ENCODE measurements around the gene PRR33.

PRR33 gene

DNA sequence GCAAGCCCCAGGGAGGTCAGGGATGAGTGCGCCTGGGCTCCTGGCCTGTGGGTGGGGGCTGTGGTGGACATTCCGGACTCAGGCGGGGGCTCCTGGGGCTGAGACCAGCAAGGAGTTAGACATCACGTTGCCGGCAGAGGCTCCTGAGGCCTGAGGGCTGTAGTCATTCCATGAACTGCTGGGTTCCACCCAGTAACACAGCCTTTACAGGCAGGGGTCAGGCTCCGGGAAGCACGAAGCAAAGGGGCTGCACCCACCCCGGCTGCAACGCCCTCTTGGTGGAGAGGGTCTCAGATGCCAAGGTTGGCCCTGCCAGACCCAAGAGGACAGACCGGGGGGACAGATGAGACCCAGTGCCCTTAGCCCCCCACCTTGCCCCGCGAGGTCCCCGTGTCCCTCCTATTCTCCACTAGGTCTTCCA lies 36.8 kb upstream of the PRR33 start:
- no peak for DNase-seq (ENCODE audit: low read depth in 4 of 4, low spot score in 1 of 4)

GRCh38 chr11:1927848-1928469 lies 36.3 kb upstream of the PRR33 start:
- no peak for DNase-seq (ENCODE audit: low read depth in 4 of 4, low spot score in 1 of 4)

GRCh38 chr11:1927026-1927847 lies 35.5 kb upstream of the PRR33 start:
- no peak for DNase-seq (ENCODE audit: low read depth in 4 of 4, low spot score in 1 of 4)

- DNase-seq (ENCODE audit: low read depth in 4 of 4, low spot score in 1 of 4), result no peak
Measured at GRCh38 chr11:1926156-1927025, 34.7 kb upstream of the PRR33 start.

- DNase-seq (ENCODE audit: low read depth in 4 of 4, low spot score in 1 of 4), result no peak
Measured at GRCh38 chr11:1925373-1926155, 33.9 kb upstream of the PRR33 start.

GRCh38 chr11:1924646-1925372 lies 33.1 kb upstream of the PRR33 start:
- no peak for DNase-seq (ENCODE audit: low read depth in 4 of 4, low spot score in 1 of 4)

DNA sequence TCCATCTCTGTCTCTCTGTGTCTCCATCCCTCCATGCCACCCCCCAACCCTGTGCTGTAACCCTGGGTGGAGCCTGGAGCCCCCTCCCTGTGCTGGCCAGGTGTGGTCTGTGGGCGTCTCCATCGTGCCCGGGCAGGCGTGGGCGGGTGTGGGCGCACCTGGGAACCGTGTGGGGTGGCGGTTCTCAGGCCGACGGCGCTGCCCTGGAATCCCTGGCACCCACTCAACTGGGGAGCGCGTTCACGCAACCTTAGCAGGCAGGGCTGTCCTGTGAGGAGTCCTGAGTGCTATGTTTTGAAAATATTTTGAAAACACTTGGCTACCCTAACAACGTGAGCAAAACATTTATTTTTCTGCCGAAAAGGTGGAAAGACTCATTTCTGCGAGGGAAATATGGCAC lies 32.5 kb upstream of the PRR33 start:
- no peak for DNase-seq (ENCODE audit: low read depth in 4 of 4, low spot score in 1 of 4)

DNA sequence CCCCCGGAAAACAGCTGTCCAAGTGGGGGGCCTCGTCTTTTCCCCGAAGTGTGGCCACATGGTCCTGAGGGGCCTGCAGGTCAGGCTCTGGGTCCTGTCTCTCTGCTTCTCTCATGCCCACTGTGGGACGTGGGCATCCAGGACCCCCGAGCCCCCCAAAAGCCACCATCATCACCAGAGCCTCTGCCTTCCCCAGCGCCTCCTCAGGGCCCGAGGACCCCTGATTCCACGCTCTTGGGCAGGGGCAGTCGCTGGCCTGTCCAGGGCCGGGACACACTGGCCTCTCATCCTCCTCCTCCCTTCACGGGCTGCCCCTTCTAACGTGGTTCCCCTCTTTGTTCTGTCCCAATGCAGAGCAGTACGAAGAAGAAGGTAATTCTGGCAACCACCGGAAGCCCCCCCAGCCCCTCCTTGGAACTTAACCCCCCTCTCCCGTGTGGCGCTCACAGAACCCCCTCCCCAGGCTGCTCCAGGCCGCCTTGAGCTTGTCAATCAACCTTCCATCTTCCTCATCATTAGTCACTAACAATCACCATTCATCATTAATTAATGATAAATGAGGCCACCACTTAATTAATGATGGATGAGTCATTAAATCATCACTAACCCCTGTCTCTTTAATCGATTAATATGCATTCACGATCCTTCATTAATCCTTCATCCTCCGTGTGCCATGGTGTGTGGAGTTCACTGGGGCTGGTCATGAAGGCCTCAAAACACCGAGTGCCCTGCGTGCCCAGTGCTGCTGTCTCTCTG lies 31.7 kb upstream of the PRR33 start:
- no peak for DNase-seq (ENCODE audit: low read depth in 4 of 4, low spot score in 1 of 4)

- DNase-seq (ENCODE audit: low read depth in 4 of 4, low spot score in 1 of 4), result no peak
Measured at GRCh38 chr11:1922481-1923081, 30.9 kb upstream of the PRR33 start.

DNA sequence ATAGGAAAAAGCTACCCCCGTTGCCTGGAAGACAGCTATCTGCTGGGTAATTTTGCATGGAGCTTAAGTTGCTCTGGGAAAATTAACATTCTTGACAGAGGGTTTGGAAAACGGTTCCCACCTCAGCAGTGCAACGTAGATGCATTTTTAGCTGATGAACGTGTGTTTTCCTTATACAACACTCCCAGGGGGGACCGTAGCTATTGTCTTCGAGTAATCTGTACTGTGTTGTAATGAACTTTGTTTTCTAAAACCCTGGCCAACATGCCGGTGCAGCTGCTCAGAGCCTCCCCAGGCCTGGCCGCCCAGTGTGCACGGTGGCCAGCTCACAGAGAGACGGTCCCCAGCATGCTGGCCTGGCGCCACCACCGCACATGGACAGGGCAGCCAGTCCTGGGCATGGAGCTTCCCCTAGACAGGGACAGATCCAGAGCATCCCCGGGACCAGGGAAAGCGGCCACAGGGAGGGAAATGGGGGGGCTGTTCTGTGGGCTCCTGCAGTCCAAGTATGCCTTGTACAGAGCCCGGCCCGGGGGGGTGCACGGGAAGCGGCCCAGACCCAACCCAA lies 30.0 kb upstream of the PRR33 start:
- no peak for DNase-seq (ENCODE audit: low read depth in 4 of 4, low spot score in 1 of 4)

DNA sequence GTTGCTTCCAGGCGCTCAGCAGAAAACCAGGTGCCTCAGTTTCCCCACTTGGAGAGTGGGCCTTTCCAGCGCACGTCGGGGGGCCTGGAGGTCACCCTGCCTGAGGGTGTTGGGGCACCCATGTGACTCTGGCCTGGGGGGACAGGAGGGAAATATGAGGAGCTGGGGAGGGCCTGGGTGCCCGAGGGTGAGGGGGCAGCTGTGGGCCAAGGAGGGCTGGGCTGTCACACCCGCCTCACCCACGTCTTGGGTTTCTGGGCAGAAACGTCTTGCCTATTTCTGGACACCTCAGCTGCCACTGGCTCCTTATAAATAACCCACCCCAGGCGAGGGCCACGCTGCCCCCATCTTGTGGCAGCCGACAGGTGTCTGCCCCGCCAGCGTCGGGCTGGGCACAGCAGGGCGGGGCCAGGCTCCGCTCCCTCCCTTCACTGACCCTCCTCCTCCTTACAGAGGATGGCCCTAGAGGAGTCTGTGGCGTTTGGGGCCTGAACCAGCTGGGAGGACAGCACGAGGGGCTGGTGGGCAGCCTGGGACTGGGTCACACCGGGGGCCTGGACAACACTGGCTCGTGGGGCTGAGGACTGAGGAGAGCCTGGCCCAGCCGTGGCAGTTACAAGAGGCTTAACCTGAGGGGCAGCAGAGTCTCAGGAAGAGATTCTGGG lies 29.3 kb upstream of the PRR33 start:
- no peak for DNase-seq (ENCODE audit: low read depth in 4 of 4, low spot score in 1 of 4)

DNA sequence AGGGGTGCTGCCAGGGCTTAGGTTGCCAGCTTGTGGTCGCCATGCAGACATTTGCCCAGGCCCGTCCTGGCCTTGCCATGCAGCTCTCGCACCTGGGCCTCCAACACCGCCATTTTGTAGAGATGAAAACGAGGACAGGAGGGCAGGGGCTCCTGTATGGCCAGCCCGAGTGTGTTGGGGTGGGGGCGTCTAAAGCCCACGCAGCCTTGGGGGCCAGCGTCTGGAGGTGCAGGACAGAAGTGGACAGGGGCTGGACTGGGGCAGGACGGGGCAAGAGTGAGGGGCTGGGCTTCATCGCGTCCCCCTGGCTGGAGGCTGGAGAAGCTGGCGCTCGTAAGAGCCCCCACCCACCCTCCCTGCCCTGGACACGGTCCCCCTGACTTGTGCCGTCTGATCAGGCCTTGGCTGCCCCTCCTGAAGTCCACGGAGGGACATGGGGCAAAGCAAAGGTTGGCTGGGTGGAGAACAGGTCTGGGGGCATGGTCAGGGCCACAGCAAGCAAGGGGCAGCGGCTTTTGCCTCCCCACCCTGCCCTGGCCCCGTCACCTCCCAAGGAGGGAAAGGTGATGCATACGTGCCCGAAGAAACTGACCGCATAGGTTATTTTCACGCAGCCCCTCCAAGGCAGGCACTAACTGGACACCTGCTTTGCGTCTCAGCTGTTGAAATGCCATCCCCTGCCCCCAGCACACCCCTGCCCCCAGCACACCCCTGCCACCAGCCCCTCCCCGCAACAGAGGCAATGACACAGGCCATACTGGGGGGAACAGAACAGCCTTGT lies 28.6 kb upstream of the PRR33 start:
- no peak for DNase-seq (ENCODE audit: low read depth in 4 of 4, low spot score in 1 of 4)

DNA sequence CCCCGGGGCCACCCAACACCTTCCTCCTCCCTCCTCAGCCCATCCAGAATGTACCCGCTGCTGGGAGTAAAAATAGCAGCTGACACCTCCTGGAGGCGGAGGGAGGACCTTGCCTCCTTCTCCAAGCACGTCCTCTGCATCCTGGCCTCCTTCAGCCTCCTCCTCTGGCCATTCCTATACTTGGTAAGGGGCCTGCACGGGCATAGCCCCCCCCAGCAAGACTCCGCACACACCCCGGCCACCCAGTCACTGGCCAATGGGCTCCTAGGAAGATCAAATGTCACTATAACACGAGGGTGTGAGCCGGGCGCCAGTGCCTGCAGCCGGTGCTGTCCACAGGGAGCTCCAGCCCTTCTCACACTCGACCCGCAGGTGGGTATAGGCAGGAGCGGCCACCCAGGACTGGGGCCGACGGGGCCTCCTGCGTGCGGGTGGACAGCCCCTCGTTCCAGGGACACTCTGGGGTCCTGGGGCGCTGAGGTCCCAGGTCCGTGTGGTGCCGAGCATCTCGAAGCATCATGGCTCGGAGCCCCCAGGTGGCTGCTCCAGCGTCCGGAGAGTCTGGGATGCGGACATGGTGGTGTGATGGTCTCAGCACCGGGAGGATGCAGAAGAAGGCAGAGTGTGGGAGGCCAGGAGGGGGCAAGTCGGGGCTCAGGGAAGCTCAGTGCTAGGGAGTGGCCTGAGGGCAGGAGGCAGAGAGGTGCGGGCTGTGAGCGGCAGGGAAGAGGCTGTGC lies 27.9 kb upstream of the PRR33 start, which contains the start of gene TNNT3:
TSS of gene TNNT3 (plus strand) at position 313 of the 737 bp plus-strand sequence. CDS start 3,172 bp downstream, outside the sequence.
- DNase-seq (ENCODE audit: low read depth in 4 of 4, low spot score in 1 of 4), result no peak

- DNase-seq (ENCODE audit: low read depth in 4 of 4, low spot score in 1 of 4), result no peak
Measured at GRCh38 chr11:1918436-1919315, 27.0 kb upstream of the PRR33 start.

GRCh38 chr11:1917523-1918435 lies 26.1 kb upstream of the PRR33 start:
- DNase-seq (ENCODE audit: low read depth in 4 of 4, low spot score in 1 of 4), result no peak
